GM19468 (cell line): ENCODE results near the gene HOXB6.

Experiments
- ATAC-seq: cut with Tn5 transposase; IDR thresholded peaks from one replicate; pipeline ENCODE4 v1.9.1; 2021; ENCODE audit warnings: mild to moderate bottlenecking, moderate library complexity, moderate number of reproducible peaks; ENCODE audit not compliant: unreplicated experiment; ENCODE audit errors: extremely low read depth

HOXB6 gene

DNA sequence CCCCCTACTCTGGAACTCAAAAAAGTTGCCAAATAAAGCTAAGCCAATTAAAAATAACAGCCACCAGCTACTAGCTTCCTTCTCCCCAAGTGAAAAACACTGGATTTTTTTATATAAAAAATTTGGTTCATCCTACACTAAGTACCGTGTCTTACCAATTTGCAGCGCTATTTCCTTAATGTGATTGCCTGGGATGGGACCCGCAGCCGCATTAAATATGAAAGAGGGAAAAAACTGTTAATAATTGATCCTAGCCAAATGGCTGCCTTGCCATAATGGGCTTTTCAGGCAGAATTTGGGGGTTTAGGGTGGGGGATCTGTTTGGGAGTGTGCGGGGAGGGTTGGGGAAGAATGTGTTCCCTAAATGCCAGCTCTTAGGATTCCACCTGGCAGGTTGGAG, 19.3 kb upstream of the HOXB6 start:
- ATAC-seq: no peak

DNA sequence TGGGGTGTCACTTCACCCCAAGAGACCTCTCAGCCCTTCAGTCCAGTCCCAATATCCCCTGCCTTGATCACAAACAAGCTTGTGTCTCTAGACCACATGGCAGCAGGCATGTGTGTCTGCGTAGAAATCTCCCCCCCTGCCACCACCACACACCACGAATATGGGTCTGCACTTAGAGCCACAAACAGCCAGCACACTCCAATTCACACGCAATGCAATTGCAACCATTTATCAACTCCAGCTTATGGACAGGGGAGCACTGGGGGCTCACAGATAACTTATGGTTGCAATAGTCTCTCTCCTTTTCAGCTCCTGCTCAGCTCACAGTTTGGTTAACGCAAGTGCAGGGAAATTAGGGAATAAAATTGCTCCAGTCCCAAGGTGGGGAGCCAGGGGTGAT, 18.8 kb upstream of the HOXB6 start:
- no peak for ATAC-seq

DNA sequence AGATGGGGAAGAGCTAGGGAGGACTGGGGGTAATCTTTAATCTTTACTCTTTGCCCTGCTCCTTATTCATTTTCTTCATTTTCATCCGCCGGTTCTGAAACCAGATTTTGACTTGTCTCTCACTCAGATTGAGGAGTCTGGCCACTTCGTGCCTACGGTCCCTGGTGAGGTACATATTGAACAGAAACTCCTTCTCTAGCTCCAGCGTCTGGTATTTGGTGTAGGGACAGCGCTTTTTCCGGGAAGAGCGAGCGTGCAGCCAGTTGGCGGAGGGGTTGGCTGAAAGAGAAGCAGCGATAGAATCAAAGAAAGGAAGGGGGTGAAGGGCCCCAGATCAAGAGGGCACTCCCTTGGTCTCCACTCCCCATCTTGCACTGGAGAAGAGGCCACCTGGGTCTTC, 18.1 kb upstream of the HOXB6 start:
- no peak for ATAC-seq

DNA sequence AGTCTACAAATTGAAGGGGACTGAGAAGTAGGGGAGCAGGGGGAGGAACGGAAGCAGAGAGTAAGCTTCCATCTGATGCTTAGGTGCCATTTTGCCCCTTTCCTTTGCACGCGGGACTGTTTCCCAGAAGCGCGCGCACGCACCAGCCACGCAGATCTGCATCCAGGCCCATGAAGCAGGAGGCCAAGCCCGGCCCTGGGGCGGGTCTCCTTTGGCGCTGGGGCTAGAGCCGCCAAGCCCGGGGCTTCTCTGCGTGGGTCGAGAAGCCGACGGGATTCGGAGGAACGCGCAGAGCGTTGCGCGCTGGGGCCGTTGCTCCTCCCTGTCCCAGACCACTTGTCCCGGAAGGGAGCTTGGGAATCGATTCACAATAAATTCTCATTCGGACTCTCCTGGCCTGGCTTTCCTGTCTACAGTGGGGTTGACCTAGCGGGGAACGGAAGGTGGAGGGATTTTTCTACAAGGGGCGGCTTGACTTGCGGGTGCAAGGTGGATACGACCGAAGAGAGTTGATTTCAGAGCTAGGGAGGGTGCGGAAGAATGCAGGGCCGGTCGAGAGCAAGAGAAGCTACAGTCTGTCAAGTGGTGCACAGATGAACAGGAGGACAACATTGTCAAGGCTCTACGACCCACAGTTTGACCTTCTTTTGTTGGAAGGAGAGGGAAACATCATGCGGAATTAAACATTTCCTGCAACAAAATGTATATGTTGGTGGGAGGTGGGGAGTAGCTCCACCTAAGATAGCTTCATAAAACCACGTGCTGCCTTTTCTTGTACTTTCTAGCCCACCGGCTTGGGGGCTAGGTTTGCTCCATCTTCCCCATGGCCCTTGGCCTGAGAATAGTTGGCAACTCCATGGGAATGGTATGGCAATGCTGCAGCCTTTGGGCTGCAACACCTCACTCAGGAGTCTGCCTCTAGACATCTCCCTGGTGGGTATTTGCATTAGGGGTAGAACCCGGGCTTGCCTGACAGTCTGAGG, 16.9 kb upstream of the HOXB6 start:
- ATAC-seq: no peak

DNA sequence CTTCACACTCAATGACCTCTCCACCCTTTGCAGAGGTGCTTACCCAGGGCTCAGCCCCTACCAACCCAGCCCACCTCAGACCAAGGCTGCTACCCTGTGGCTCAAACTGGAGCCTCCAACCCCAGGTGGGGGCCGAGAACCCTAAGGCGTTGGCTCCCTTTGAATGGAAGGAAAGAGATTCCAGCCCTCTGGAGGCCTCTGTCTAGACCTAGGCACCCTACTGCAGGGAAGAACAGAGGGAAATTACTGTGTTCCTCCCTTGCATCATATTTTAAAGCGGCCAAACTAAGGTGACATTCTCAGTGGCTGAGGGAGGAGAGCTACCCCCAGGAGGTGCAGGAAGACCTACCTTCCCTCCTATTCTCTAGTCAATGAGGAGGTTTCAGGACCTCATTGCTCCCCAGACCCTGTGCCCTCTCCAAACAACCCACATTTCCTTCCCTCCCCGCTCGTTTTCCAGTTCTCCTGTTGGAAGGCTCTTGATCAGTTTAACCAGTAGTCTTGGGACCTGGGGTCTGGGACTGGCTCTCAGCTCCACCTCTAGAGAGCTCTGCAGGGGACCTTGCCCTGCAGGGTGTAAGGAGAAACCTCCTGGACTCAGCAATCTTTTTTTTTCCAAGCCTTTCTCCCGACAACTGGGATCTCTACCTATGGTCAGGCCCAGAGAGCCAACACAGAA, 15.8 kb upstream of the HOXB6 start:
- no peak for ATAC-seq

DNA sequence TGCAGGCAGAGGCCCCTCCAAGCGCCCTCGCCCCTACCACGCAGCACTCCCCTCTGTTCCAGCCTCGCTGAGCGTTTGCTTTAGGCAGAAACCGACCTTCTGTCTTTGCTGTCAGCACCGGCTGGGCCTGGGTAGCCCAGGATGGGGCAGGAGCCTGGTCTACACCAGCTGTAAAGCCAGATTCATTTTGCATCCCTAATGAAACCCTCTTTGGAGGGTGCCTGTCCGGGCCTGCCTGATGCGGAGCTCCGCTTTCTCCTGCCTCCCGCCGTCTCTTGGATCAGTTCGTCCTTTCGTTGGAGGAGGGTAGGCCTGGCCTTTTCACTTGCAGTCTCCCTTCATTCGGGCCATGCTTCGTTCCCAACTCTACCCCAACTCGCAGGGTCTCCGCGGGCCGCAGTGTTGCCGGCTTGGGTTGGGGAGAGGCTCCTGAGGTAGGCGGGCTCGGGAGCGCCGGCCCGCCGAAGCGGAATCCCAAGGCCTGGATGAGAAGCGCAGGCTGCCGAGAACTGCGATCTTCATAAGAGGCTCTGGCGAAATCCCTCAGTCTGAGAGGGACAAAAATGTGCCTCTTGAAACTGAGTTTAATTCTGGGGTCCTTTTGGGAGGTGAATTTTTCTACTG, 15.2 kb upstream of the HOXB6 start:
- ATAC-seq: no peak

DNA sequence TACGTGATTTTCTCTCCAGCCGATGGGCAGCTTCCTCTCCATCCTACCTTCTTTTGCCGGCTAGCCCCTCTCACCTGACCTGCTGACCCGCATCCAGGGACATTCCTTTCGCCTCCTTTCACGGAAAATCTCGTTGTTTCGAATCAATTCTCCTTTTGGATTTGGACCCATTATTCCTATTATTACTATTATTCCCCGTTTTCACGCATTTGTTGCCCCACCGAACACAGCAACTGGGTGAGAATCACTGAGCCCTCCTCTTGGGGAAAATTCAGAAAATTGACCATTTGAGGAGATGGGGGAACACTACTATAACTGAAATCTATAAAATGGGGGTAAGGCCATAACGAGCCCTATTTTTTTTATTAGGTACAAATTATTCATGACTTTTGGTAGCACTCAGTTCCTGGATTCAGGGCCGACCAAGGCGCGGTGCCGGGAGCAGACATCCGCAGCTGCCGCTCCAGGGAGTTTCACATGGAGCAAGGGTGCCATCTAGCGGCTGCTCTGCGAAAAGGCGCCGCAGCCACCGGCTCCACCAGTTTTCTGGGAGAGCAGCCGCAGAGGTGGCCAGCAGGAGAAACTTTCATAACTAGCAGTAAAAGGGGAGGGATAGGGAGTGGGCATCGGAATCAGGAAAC, 13.6 kb upstream of the HOXB6 start:
- ATAC-seq: no peak

DNA sequence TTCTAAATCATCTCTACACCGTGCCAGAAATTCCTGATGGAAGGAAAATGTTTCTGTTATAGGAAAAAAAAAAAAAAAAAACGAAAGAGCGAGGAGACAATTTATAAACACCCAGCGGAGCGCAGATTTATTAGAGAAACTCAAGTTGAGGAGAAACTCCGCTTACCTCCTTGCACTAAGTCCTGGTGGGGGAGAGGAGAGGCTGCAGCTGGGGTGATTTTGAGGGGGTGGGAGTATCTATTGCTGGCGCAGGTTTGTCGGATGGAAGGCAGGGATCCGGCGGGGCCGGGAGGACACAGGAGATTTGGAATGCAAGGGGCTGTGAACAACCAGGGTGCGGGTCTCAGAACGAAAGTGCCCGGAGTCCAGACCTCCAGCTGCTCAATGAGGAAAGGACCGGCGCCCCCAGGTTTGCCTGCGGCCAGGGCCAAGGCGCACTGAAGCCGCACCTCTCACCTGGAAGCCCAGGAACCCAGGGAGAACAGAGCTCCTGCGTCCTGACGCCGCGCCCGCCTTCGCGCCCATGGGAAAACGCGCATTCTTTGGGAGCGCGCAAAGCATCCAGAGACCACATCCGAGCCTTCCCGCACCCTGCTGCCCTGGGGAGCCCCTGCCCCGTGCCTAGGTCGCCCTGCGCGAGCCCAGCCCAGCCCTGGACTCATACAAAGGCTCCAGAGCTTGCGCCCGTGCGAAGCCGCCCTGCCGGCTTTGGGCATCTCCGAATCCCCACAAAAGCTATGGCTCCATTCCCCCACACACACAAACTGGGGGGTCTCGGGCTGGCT, 12.9 kb upstream of the HOXB6 start:
- no peak for ATAC-seq

DNA sequence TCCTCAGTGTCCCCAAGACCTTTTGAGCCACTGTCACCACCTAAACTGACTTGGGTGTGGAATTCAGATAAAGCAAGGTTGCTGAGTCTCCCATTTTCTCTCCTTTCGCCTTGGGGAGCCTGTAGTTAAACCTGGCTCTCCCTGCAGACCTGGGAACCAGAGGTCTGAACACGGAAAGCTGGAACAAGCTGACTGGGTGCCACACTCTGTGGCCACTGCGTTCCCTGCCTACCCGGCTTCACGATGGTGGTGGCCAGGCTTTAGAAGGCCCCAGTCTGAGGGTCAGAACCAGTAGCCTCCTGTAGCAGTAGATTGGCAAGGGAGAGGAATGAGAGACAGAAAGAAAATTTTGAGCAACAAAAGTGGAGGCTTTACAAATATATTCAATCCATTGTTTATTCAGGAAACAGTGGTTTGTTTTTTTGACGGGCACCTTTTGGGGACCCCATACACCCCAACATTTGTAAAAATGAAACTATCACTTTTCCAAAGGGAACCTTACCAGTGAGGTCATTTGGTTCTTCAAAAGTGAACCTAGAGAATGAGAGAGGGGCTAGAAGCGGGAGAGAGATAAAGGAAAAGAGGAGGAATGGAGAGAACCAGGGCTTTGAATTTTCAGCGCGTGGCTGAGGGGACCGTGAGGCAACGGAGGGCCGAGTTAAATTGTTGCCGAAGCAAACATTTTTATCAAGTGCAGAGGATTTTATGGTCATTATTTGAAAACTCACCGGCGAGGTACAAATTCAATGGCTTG, 12.1 kb upstream of the HOXB6 start:
- ATAC-seq: no peak

DNA sequence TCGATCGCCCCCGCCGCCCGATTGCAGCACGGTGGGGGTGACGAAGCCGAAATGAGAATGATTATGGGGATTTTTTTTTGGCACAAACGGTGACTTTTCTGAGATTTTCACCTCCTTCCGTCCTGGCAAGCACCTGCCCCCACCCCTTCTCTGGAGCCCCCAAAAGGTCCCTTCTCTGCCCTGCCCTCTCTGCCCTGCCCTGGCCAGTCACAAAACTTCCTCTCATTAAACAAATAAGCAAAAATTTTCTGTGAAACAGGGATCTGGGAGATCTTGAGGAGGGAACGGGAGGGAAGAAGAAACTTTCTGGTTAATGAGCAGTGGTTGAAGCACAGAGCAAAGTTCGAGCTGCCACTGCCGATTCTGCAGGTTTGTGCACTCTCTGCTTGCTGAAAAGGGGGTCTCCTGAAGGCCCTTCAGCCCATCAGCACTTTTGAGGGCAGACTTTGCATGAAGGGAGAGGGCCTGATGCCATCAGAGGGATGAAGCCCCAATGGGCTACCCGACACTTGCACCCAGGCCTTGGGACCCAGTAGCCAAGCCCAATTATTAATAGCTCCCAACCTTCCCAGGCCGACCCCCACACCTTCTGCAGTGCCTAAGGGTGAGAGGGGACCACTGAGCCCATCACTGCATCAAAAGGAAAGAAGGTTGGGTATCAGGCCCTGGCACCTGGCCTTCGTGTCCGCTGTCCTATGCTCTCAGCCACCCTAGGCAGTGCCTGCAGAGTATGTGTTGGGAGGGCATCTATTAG, 11.4 kb upstream of the HOXB6 start:
- no peak for ATAC-seq

DNA sequence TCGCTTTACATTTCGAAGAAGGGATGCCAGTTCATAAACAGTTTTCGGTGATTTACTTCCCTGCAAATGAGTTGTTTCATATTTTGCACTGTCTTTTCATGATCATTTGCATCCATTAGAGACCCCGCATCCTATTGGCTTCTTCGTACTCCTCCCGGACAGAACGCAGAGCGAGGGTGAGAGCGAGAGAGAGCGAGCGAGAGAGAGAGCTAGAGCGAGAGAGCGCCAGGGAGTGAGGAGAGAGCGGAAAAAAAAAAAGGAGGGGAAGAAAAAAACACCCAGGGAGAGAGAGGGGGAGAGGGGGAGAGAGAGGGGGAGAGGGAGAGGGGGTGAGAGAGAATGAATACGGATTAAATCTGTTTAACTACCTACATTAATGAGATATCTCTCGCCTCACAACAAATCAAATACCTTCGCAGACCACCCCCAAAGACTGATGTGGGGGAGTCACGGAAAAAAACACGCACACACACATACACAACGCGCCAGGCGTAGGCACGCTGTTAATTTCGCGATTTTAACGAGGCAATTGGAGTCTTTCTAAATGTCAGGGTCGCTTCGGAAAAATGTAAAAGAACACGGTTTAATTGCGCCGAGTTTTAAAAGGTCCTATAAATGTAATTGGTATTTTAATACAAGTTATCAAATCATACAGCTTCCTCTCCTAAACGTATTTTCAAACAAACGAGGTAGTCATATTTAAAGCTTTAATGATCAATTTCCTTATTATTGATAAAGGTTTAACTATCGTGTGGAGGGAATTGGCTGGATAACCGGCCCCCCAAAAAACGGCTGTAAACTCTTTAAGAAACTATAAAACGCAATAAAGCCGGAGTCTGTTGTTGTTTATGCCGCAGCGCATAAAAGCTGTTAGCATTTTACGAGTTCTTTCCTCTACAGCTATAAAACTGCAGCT, 10.5 kb upstream of the HOXB6 start, which contains the start of gene HOXB8:
HOXB8 (minus strand) TSS at position 246 of the 916 bp plus-strand sequence. CDS start 588 bp downstream, outside the sequence.
- no peak for ATAC-seq

DNA sequence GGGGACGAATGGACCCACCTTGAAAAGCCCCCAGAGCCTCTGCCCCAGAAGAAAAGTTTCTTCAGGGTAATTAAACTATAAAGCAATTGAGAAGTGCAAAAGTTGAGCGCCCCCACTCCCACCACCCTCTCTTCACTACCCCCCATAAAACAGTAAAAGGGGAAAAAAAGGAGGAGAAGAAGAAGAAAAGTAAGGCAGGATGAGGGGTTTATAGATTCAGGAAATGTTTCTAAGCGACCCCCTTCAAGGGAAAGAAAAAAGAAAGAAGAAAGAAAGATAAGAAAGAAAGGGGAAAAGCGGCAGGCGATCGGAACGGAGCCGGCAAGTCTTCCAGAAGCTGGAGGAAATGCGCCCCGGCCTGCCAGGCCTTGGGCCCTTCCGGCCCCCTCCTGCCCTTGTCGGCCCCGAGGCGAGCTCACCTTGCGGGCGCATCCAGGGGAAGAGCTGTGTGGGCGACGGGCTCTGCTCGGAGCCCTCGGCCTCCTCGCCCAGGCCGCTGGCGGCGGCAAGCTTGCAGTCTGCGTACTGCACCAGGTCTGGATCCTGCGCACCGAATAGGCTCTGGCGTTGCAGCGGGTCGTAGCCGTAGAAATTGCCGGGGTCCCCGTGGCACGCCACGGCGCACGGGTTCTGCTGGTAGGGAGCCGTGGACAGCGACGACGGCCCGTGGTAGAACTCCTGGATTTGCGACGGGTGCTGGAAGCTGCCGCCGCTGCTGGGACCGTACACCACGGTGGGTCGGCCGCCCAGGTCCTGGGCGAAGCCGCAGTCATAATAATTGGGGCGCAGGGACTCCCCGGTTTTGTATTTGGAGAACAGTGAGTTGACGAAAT, 9.3 kb upstream of the HOXB6 start:
- ATAC-seq: no peak

DNA sequence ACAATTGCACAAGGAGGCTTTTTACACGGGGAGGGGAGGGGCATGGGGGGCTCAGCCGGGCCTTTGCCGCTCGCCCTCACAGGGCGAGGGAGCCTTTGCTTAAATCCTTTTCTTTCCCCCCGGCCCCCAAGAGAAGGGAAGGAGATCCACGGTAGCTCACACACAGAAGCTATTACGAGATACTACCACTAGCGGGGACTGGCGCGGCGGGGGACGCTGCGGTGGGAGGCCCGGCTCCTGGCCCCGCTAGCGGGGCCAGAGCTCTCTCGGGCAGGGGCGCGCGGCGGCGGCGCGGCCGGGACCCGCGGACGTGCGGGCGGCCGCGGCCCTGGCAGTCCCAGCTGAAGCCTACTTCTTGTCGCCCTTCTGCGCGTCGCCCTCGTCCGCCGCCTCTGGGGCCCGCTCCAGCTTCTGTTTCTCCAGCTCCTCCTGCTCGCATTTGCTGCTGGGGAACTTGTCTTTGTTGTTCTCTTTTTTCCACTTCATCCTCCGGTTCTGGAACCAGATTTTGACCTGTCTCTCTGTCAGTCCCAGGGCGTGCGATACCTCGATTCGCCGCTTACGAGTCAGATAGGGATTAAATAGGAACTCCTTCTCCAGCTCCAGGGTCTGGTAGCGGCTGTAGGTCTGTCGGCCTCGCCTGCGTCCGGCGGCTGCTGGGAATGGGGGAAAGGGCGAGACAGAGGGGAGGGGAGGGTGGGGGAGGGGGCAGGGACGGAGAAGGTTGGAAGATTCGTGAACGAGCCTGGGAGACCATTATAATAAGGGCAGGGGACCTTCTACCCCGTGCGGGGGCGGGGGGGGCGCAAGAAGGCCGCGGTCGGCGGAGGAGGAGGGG, 8.3 kb upstream of the HOXB6 start:
- ATAC-seq: no peak

DNA sequence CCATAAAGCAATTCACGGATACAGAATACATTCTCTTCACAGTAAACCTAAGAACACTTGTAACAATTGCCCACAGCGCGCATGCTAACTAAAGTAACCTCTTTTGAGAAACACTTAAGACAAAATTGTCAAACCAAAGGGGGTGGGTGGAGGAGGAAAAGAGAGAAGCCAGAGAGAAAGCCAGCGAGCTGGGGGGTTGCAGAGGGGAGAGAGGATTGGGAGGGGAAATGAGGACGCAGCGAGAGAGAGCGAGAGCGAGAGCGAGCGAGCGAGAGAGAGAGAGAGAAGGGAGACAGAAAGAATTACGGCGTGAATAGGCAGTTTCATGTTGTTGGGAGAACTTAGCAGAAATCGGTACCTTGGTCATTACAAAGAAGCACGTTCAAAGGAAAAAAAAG, 7.7 kb upstream of the HOXB6 start:
- no peak for ATAC-seq

DNA sequence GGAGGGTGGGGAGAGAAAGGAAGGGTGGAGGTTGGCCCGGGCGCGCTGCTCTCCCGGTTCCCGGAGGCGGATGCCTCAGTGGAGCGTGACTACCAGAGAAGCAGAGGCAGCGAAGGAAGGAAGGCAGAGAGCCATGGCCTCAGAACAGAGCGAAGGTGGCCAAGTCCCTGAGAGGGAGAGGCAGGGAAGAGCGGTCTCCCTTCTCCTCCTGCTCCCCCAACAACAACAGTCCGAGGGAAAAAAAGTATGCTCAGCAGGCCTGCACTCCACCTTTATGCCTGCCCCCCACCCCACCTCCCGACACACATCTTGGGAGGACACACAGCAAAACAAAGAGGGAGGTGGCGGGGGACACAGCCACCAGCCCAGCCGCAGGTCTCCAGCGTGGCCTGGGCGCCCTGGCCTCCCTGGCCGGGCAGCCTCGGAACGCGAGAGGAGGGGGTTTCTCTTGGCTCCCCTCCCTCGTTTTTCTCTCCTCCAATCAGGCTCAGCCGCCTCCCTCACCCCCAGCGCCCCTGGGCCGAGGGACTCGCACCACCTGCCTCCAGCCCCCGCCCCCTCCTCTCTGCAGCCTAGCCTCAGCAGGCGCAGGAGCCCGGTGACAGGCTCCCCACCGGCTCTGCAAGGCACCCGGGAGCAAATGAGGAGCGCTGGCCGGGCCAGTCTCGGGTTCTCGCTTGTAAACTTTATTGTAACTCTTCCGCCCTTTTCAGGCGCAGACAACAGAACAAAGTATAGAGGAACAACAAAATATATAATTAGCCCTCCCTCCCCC, 7.1 kb upstream of the HOXB6 start:
- ATAC-seq: no peak
